HG03135 (cell line): ENCODE measurements around the gene EMP2.
"Not testable (repeated sequence)": the region's sequence is repeated elsewhere in the genome, so short reads cannot be mapped to it uniquely, and the experiment has no call there.

ENCODE experiments used
- ATAC-seq: cut with Tn5 transposase; IDR thresholded peaks from one replicate; pipeline ENCODE4 v1.9.1; 2021; ENCODE audit warnings: mild to moderate bottlenecking, moderate library complexity; ENCODE audit not compliant: unreplicated experiment

Gene EMP2, protein sequence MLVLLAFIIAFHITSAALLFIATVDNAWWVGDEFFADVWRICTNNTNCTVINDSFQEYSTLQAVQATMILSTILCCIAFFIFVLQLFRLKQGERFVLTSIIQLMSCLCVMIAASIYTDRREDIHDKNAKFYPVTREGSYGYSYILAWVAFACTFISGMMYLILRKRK

DNA sequence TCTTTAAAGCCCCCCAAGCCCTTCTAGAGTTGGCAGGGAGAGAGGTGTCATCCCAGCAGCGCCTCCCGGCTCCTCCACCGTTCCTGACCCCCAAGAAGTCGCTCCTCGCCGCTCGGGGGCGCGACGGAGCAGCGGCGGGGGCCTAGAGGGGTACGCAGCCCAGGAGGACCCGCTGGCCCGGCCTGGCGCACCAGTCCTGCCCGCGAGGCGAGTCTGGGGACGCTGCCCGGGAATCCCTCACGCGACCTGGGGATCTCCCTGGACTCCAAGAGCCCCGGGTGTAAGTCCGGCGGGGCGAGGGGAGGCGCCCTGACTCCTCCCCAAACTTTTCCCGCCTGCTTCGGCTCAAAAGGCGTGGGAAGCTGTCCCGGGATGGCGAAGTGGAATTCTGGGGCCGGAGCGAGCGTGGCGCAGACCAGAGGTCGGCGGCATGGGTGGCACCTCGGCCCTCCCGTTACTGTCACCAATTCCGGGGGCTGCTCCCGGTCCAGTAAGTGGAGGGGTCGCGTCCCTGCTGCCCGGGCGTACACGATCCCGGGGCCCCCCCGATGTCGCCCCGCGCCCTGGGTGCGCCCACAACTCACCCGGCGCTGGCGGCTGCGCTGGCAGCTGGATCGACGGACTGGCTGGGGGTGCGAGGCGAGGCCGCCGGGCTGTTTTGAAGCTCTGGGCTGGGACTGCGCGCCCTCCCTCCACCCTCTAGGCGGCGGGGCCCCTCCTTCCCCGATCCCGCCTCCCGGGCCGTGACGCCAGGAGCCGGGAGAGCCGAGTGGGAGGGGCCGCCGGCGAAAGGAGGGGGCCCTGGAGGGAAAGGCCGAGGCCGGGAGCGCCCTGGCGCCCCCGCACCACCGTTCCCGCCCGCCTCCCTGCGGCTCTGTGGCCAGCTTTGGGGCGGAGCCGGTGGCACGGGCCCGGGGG lies at the start of gene EMP2:
EMP2 (minus strand) TSS at position 634 of the 918 bp plus-strand sequence. CDS start 32,981 bp downstream, outside the sequence.
- ATAC-seq = no peak

DNA sequence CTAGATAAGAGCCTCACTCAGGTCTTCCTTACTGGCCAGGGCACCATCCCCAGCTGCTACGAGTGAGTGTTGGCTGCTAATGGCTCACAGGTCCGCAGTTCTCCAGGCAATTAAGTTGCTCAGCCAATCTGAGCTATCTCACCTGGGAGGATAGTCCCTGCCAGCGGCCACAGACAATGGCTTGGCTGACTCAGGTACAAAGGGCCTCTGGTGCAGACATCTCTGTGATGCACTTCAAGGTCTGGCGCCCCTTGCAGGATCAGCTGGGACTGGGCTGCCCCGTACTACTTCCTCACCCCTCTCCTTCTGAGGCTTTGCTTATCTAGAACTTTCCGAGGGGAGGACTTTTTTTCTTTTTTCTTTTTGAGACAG lies 49.2 kb upstream of the EMP2 start:
- ATAC-seq = no peak

DNA sequence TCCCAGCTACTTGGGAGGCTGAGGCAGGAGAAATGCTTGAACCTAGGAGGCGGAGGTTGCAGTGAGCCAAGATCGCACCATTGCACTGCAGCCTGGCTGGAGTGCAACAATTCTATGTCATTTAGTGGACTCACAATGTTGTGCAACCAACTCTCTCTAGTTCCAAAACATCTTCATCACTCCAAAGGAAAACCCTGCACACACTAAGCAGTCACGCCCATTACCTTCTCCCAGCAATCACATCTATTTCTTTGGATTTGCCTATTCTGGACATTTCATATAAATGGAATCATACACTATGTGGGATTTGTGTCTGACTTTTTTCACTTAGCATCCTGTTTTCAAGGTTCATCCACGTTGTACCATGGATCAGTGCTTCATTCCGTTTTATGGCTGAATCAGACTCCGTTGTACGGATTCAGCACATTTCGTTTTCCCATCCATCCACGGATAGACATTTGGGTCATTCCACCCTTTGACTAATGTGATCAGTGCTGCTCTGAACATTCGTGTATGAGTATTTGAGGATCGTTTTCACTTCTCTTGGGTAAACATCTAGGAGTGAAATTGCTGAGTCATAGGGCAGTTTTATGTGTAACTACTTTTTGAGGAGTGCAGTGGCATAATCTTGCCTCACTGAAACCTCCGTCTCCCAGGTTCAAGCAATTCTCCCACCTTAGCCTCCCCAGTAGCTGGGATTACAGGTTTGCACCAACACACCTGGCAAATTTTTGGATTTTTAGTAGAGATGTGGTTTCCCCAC lies 45.4 kb upstream of the EMP2 start:
- no peak for ATAC-seq

DNA sequence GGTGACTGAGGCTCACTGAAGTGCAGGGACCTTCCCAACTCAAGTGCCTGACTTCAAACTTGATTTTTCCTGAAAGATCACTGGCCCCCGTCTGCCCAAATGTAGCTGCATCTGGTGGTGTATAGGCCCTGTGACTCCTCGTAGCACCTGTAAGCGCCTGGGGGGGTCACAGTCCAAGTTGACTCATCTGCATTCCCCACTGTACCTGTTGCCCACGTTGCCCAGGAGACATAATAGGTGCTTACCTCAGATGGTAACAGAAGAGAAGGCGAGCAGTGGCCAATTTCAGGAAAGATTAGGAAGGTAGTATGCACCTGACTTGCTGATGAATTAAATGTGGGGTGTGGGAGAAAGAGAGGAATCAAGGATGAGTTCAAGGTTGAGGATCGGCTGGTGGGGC lies 44.1 kb upstream of the EMP2 start:
- ATAC-seq = no peak

DNA sequence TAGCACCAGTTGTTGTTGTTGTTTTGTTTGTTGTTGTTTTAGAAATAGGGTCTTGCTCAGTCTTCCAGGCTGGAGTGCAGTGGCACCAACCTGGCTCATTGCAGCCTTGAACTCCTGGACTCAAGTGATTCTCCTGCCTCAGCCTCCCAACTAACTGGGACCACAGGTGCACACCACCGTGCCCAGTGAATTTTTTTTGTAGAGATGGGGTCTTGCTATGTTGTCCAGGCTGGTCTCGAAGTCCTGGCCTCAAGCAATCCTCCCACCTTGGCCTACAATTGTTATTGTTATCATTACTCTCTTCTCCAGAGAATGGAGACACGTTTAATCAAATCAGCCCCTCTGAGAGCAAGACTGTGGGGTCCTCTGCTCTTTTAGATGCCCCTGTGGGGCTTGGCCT lies 42.7 kb upstream of the EMP2 start:
- ATAC-seq = no peak

DNA sequence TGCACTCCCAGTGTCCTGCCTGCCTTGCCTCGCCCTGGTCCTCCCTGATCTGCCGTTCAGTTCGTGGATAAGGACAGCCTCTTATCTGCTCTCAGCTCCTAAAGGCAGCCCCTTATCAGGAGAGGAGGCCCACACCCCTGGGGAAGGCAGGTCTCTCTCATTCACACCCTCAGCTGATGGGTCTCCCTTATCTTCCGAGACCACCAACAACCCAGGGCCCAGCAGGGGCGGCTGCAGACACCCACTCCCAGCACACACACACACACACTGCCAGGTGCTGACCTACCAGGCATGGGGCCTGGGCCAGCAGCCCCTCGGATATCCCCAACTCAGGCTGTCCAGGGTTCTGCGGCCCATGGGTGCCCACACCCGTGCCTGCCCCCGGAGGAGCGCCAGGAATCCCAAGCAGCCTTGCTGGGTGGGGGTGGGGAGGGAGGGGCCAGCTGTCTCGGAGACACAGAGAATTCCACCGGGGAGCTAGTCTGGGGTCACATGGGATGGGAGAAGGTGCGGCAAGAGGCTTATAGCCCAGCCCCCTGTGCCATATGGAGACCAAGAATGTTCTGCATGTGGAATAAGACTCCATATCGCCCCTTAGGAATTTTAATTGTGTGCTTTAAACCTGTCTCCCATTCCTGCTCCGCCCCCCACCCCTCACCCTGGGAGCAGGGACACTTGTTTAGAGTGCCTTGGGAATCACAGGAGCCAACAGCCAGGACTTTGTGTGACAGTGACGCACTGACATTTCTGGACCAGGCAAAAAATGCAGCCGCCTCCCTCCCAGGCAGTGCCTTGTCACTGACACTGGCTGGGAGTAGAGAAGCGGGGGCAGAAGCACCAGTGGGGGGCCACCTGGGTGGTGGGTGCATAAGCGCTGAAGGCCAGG lies 41.9 kb upstream of the EMP2 start:
- no peak for ATAC-seq

DNA sequence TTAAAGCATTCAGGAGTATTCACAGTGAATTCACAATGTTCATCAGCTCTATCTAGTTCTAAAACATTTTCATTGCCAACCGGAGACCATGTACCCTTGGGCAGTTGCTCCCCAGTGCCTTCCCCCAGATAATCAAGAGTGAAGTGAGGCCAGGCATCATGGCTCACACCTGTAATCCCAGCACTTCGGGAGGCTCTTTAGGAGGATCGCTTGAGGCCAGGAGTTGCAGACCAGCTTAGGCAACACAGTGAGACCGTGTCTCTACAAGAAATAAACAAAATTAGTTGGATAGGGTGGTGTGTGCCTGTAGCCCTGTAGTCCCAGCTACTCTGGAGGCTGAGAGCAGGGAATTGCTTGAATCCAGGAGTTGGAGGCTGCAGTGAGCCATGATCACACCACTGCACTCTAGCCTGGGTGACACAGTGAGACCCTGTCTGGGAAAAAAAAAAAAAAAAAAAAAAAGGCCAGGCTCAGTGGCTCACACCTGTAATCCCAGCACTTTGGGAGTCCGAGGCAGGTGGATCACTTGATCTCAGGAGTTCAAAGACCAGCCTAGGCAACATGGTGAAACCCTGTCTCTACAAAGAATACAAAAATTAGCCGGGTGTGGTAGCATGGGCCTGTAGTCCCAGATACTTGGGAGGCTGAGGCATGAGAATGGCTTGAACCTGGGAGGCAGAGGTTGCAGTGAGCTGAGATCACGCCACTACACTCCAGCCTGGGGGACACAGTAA lies 41.0 kb upstream of the EMP2 start:
- ATAC-seq = not testable (repeated sequence)

DNA sequence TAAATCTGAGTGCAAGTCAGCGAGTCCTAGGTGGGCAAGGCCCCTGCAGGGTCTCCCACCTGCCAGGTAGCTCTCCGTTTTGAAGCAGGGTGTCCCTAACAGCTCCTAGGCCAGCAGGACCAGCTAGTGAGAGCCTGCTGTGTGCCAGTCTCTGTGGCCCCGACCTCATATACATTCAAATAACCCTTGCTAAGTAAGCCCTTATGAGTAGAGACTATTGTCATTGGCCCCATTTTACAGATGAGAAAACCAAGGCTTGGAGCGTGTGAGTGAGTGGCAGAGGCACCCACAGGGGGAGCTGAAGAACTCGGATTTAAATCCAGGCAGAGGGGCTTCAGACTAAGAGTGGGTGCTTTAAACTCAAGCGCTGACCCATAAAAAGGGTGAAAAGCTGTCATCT lies 39.7 kb upstream of the EMP2 start:
- no peak for ATAC-seq

DNA sequence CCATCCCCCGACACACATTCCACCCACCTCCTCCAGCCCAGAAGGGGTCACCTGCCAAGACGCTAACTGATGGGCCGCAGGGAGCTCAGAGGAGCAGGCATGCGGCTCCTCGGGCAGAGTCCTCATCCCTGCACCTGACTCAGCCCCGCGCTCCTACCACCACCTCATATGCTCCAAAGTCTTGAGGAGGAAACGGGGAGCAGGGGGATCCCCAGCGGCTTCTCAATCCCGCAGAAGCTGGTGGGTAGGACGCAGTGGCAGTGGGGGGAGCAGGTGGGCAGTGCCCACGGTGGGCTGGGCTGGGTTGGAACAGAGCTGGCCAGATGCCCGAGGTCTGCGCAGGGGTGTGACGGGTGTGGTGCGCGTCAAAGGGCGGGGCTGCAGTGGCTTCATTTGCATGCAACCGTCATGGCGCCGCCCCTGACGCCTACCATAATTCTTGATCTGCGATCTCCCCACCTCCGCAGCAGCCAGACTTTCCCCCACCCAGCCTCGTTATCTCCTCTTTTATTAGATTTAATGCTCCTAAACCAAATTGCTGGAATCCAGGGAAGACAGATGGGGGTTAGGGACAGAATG lies 39.0 kb upstream of the EMP2 start:
- ATAC-seq = no peak

DNA sequence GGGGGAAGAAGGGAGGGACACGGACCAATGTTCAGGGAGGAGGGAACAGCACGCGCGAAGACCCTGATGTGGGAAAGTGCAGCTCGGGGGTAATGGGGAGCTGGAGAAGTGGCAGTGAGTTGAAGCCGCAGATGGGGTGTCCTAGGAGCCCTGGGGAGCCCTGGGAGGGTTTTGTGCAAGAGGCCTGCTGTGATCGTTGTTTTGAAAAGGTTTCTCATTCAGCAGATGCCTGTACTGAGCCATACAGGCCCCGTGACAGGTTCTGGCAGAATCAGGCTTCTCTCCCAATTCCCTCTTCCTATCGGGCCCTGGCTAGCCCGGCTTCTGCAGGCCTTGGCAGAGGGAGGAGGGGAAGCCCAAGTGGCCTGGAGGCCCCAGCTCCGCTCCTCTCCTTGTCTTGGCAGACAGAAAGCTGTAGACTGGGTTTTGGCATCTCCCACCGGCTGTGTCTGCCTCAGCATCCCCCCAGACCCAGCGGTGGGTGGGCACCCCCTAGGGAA lies 38.4 kb upstream of the EMP2 start:
- ATAC-seq = no peak

DNA sequence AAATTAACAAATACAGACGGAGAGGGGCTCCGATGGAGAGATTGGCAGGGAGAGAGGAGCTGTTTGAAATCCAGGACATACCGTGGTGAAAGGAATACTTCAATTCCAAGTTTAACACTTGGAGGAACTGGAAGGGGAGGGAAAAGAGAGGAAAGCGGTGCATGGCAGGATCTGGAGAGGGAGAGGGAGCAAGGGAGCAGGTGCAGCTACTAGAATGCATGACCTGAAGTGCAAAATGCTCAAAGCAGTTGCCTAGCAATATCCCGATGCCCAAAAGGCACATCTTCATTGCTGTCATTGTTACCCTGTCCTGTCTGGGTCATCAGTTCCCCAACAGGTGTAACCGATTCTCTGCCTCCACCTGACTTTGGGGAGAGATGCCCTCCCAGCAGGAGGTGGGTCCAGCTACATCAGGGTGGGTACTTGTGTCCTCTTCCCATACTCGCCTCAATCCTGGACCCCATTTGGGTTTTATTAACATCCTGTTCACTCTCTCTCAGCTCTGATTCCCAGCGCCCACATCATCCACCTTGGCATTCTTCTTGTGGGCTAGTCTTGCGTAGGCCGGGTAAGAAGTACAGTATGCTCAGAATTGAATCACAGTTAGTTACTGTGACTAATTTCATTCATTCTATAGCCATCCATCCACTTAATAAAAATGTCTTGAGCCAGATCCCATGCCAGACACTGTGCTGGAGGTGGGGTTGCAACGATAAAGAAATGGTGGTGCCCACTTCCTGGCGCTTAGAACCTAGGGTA lies 37.4 kb upstream of the EMP2 start:
- no peak for ATAC-seq

DNA sequence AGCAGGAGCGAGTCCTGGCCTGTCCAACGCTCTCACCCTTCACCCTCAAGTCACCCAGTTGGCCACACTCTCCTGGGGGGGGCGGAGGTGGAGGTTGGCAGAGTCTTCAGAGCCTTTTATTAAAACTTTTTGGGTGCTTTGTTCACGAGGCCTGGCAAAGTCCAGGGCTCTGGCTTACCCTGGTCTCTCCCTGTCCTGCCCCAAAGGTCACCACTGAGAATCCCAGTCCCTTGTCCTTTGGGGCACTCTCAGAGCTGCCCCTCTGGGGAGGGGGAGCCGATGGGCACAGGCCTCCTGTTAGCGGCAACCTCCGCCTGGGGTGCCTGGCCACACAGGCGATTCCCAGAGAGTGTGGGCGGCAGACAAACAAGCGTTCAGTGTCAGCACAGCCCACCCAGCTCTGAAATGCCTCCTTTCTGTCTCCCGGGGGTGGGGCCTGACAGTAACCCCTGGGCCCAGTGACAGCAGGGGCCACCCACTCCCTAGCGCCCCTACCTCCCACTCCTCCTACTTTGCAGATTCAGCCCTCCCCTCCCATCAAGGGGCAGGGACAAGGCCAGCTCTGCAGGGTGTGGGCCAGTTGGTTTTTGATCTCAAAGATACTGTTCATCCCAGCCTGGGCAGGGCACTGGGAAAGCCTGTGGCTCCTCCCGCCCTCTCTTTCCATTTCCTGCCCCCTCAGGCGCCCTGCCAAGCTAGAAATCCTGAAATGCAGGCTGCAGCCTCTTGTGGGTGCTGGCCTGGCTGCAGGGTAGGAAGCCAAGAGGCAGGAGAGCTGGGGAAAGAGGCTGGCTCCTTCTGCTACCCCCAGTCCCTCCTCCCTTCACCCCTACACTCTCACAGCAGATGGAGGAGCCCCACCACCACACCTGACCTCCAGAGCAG lies 36.6 kb upstream of the EMP2 start:
- ATAC-seq = no peak

DNA sequence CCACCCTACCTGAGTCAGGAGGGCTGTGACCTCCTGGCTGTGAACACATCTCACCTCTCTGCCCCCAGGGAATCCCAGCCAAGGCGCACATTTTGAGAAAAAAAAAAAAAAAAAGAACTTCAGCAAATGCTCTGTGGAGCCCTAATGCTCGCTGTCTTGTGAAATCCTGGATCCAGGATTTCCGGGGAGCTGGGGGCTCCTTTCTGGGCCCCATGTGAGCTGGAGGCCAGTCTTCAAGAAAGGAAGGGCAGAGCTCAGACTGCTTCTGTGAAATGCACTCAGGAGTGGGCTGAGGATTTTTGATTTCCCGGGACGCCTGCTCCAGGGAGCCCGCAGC lies 36.0 kb upstream of the EMP2 start:
- ATAC-seq = no peak

DNA sequence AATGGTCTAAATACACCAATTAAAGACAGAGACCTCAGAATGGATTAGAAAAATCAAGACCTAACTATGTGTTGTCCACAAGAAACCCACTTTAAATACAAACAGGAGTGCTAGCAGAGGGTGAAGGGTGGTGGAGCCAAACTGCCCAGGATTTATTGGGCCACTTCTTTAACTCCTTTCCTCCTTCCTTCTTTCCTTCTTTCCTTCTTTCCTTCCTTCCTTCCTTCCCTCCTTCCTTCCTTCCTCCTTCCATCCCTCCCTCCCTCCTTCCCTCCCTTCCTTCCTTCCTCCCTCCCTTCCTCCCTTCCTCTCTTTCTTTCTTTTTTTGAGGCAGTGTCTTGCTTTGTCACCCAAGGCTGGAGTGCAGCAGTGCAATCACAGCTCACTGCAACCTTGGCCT lies 34.3 kb upstream of the EMP2 start:
- ATAC-seq = no peak

DNA sequence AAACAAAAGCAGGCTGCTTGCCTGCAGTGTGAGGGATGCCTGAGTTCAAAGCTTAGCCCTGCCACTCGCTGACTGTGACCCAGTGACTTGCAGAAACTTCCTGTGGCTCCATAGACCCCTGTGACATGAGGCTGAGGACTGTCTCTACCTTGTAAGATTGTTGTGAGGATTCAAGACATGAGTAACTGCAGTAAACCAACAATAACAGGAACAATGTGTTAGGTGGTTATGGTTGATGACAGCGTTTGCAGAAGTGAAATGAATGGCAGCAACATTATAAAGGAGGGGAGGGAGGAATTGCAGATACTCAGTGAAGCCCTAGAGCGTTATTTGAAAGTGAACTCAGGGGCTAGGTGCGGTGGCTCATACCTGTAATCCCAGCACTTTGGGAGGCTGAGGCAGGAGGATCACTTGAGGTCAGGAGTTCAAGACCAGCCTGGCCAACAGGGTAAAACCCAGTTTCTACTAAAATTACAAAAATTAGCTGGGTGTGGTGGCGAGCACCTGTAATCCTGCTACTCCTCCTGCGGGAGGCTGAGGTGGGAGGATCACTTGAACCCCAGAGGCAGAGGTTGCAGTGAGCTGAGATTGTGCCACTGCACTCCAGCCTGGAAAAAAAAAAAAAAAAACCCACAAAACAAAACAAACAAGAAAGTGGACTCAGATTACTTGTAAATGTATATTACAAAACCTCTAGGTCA lies 33.5 kb upstream of the EMP2 start:
- no peak for ATAC-seq

DNA sequence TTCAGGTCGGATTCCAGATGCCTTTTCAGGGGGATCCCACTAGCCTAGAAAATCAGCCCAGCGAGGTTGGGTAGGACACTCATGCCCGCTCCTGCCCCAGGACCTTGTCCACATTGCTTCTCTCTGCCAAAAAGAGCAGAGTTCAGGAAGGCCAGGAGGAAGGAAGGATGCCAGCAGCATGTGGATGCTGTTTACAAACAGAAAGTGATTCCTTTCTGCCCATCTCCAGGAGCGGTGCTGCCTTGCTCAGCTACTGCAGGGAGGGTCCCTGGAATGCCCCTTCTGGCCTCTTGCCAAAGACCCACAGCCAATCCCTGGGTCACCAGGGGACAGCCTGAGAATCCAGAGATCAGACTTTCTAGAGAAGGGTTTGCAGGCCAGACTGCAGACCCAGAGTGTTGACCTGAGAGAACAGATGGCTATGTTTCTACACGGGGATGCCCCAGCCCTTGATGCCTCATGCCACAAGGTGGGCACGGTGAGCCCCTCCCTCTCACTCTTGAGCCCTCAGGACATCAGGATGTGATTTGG lies 32.3 kb upstream of the EMP2 start:
- no peak for ATAC-seq

DNA sequence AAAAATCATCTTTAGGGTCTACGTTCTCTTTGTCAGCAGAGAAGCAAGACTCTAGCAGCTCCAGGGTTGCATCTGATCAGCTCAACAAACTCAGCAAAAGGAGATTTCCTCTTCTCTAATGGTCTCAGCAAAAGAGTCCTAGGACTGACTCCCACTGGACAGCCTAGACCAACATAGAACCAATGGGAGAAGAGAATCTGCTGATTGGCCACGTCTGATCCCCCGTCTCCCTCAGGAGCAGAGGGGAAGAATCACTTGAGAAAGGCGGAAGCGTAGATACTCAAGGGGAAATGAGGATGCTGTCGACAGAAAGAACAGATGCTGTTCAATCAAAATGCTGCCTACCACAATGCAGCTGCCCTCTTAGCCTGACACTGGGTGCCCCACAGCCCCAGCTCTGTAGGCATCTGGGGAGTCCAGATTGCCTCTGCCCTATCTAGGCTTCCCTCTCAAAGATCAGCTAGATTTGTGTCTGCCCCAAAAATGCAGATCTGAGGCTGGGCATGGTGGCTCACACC lies 31.5 kb upstream of the EMP2 start:
- no peak for ATAC-seq
